ENCODE results near the gene PMM2.

PMM2 gene

GRCh38 chr16:8853611-8854010 lies 56.0 kb downstream of the PMM2 start:
- no peak for DNase-seq

- DNase-seq: no peak
Observed at GRCh38 chr16:8854298-8854948, 56.8 kb downstream of the PMM2 start.

- DNase-seq: peak; percentile 39
Observed at GRCh38 chr16:8855051-8855786, 57.6 kb downstream of the PMM2 start.

- no peak for DNase-seq
Observed at GRCh38 chr16:8855972-8856371, 58.3 kb downstream of the PMM2 start.

- no peak for DNase-seq
Observed at GRCh38 chr16:8858994-8859912, 61.6 kb downstream of the PMM2 start.

- DNase-seq: no peak
Observed at GRCh38 chr16:8859913-8860881, 62.6 kb downstream of the PMM2 start.

GRCh38 chr16:8861563-8862308 lies 64.1 kb downstream of the PMM2 start:
- no peak for DNase-seq

- DNase-seq: no peak
Observed at GRCh38 chr16:8862309-8863130, 64.9 kb downstream of the PMM2 start.

GRCh38 chr16:8863594-8864424 lies 66.2 kb downstream of the PMM2 start:
- DNase-seq: peak; percentile 10

GRCh38 chr16:8864480-8865110 lies 67.0 kb downstream of the PMM2 start:
- DNase-seq: no peak

GRCh38 chr16:8865145-8865882 lies 67.7 kb downstream of the PMM2 start:
- no peak for DNase-seq

GRCh38 chr16:8866118-8866883 lies 68.7 kb downstream of the PMM2 start:
- no peak for DNase-seq

- no peak for DNase-seq
Observed at GRCh38 chr16:8866884-8867215, 69.2 kb downstream of the PMM2 start.

- no peak for DNase-seq
Observed at GRCh38 chr16:8867216-8867931, 69.7 kb downstream of the PMM2 start.

- peak; percentile 62 for DNase-seq
Observed at GRCh38 chr16:8867932-8868415, 70.3 kb downstream of the PMM2 start.

- peak; percentile 97 for DNase-seq
Observed at GRCh38 chr16:8868416-8869211, 71.0 kb downstream of the PMM2 start, which contains the start of gene CARHSP1. Gene CARHSP1 (minus strand): TSS chr16:8869006. CDS start chr16:8859328, 9,678 bp downstream.

All from OCI-M1 (cell line).